Hepatocyte (in vitro differentiated cells): ENCODE measurements around the gene KLHL3.

Experiments used
- CTCF ChIP-seq: fragments of 200-600 bp; sonication (generic); IDR thresholded peaks from 2 replicates; pipeline ENCODE4 v1.5.1; 2016; ENCODE audit warnings: antibody characterized with exemption, mild to moderate bottlenecking; ENCODE audit not compliant: poor library complexity
- EZH2 ChIP-seq: fragments of 200-600 bp; sonication (generic); IDR thresholded peaks from 2 replicates; pipeline ENCODE4 v1.6.1; 2016; ENCODE audit warnings: antibody characterized with exemption, mild to moderate bottlenecking, borderline replicate concordance

GRCh38 chr5:137575211-137575610 is 160.7 kb downstream of the KLHL3 start:
- TF ChIP-seq EZH2 = no peak
- no peak for TF ChIP-seq CTCF
